Measurements from ENCODE around the gene PSTK.

PSTK gene

GRCh38 chr10:123019941-123020703 lies 39.9 kb downstream of the PSTK start:
- no peak for DNase-seq

- DNase-seq, result no peak
These were observed 41.3 kb downstream of the PSTK start for GRCh38 chr10:123021517-123021916.

DNA sequence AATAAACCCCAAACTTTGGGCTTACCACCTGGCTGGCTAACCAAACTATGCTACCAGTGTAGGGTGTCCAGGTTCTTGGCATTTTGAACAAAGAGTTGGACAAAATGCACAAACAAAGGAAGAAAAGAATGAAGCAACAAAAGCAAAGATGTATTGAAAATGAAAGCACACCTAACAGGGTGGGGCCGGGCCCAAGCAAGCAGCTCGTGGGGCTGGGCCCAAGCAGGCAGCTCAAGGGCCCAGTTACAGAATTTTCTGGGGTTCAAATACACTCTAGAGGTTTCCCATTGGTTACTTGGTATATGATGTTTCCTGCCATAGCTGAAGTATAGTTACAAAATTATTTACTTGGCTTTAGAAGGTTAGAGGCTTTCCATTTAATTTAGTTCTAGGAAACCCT lies 44.3 kb downstream of the PSTK start:
- DNase-seq, result no peak

DNA sequence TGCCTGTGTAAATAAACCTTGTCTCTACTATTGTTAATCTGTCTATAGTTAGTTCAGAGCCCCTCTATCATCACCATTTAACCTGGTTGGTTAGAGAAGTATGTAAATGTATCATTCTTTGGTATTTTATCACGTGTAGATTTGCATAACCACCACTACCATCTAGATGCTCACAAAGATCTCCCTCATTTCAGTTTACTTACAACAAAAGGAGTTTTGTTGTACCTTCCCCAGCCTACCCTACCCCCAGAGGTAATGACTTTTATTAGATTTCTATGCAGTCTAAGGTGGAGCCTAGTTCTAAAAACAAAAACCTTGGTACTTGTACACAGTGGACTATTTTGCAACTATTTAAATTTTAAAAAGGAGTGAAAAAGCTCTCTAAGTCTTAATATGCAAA lies 46.1 kb downstream of the PSTK start:
- DNase-seq, result no peak

GRCh38 chr10:123027861-123028260 lies 47.7 kb downstream of the PSTK start:
- DNase-seq, result no peak

DNA sequence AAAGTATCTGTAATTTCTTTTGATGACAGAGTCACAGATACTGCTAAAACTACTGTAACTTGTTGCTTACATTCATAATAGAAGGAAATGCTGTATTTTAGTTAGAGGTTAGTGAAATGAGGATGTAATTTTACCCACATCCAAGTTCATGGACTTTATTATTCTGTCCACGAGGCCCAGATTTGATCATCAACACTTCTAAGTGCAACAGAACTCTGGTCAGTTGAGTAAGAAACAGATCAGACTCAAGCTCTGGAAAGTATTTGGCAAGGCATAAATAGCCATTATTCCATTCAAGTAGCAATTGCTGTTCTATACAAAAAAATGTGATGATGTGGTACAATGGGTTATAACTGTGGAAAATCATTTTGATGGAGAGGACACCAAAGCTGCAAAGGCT lies 50.9 kb downstream of the PSTK start:
- no peak for DNase-seq

GRCh38 chr10:123034332-123034731 lies 54.1 kb downstream of the PSTK start:
- DNase-seq, result no peak

DNA sequence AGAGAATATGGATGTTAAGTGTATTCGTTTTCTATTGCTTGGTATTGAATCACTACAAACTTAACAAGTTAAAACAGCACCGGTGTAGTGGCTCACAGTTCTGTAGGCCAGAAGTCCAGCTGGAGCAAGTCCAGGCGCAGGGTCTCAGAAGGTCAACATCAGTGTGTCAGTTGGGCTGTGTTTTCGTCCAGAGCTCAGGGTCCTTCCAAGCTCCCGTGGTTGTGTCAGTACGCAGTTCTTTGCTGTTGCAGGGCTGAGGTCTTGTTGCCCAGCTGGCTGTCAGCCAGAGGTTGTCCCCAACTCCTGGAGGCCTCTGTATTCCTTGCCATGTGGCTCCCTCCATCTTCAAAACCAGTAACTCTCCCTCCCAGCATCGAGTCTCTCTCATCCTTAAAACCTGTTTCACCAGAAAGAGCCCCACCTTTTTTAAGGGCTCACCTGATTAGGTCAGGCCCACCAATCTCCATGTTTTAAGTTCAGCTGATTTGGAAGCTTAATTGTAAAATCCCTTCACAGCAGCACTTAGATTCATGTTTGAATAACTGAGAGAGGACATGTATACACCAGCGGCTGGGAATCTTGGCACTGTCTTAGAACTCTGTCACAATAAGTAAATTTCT lies 55.4 kb downstream of the PSTK start:
- no peak for DNase-seq

DNA sequence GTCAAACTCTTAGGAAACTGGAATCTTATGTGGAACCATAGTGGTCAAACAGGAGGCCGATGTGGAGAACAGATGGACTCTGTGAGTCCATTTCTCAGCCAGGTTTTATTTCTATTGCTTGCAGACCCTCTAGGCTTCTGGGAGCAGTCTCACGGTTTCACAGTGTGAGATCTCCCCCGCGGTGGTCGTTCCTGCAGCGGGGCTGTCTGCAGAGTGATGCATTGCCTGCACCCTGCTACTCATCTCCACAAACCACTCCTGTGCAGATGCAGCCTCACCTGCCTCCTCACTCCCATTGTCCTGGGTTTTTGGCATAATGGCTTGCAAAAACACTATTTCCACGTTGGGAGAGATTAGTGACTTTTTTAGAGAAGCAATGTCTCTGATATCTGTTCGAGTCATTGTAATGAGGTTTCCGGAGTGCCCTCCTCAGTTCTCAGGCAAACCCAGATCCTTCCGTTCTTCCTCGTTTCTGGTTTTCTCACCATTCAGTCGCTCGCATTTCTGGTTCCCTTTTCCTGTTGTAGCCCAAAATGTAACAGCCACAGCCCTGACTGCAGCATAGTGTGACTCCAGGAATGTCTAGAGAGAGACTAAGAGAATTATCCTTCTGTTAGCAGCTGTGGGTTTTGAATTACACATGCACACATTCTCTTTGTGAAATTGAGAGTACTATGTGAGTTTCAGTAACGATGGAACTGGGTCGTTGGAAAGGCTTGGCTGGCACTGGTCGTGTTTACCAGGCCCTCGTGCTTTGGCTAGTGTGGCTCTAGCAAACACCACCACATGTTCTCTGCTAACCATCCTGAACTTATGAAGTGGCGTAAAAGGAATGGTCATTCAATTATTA lies 58.8 kb downstream of the PSTK start:
- DNase-seq, result no peak

GRCh38 chr10:123039632-123039930 lies 59.4 kb downstream of the PSTK start:
- no peak for DNase-seq

Data from cerebellar nuclear complex (tissue), 1 donor.